Common myeloid progenitor, CD34-positive (primary cell): ENCODE measurements around the gene ITSN1.

Experiments used
- CTCF ChIA-PET: fragments of 350-600 bp; sonication (Branson Sonifier 250); formaldehyde crosslinking; loops from one replicate; lab custom pipeline; 2021; ENCODE audit warnings: antibody characterized with exemption; lab: Charles Lee
- POLR2A ChIA-PET: fragments of 350-600 bp; sonication (Branson Sonifier 250); formaldehyde crosslinking; loops from one replicate; lab custom pipeline; 2021; ENCODE audit warnings: antibody characterized with exemption; lab: Charles Lee
- DNase-seq, 3 donors: peaks; one replicate each; pipeline versions ENCODE4 v3.0.0 to v3.0.0-alpha.2; 2013
- H3K27ac ChIP-seq, 2 experiments: 1 replicate in 1 of 2; 2 replicates in 1 of 2; pipeline ENCODE4 v1.7.0; 2013; ENCODE audit warnings: inconsistent platforms in 2 of 2, low read length in 2 of 2, mild to moderate bottlenecking in 2 of 2, low read depth in 1 of 2, moderate library complexity in 1 of 2; ENCODE audit not compliant: severe bottlenecking in 2 of 2, insufficient read depth in 1 of 2, poor library complexity in 1 of 2
- H3K27me3 ChIP-seq, 5 experiments: replicated peaks in 2 of 5; 1 replicate in 3 of 5; 2 replicates in 2 of 5; pipeline versions ENCODE4 v1.6.1 to v1.7.0; 2013; ENCODE audit warnings: low read length in 4 of 5, mild to moderate bottlenecking in 2 of 5, moderate library complexity in 2 of 5, inconsistent platforms in 1 of 5; ENCODE audit not compliant: insufficient read depth in 5 of 5, control insufficient read depth in 4 of 5
- H3K36me3 ChIP-seq, 4 experiments: 1 replicate in 2 of 4; 2 replicates in 2 of 4; pipeline versions ENCODE4 v1.6.1 to v1.7.0; 2013; ENCODE audit warnings: low read length in 3 of 4, control low read depth in 1 of 4, mild to moderate bottlenecking in 1 of 4; ENCODE audit not compliant: control insufficient read depth in 4 of 4, insufficient read depth in 4 of 4
- H3K4me1 ChIP-seq, 4 experiments: 1 replicate in 3 of 4; 2 replicates in 1 of 4; pipeline versions ENCODE4 v1.6.1 to v1.7.1; 2013; ENCODE audit warnings: low read length in 3 of 4, mild to moderate bottlenecking in 3 of 4, control low read depth in 1 of 4, inconsistent platforms in 1 of 4, moderate library complexity in 1 of 4; ENCODE audit not compliant: control insufficient read depth in 4 of 4, insufficient read depth in 4 of 4; ENCODE audit errors: control extremely low read depth in 1 of 4
- H3K4me3 ChIP-seq, 7 experiments: 1 replicate in 4 of 7; 2 replicates in 3 of 7; pipeline versions ENCODE4 v1.5.1 to v1.7.0; 2013; ENCODE audit warnings: mild to moderate bottlenecking in 7 of 7, low read length in 6 of 7, moderate library complexity in 6 of 7, inconsistent platforms in 2 of 7, low read depth in 2 of 7, control low read depth in 1 of 7; ENCODE audit not compliant: insufficient read depth in 4 of 7, control insufficient read depth in 1 of 7; ENCODE audit errors: extremely low read depth in 1 of 7
- H3K9me3 ChIP-seq, 5 experiments: 1 replicate in 4 of 5; 2 replicates in 1 of 5; pipeline versions ENCODE4 v1.6.1 to v1.7.1; 2013; ENCODE audit warnings: low read length in 4 of 5, mild to moderate bottlenecking in 2 of 5, inconsistent platforms in 1 of 5, low read depth in 1 of 5, moderate library complexity in 1 of 5; ENCODE audit not compliant: control insufficient read depth in 4 of 5, insufficient read depth in 2 of 5; ENCODE audit errors: control extremely low read depth in 1 of 5
- WGBS: methylation state at CpG from one replicate; pipeline ENCODE4 v1.1.5; 2013; ENCODE audit not compliant: insufficient coverage; 5-methylcytosine and 5-hydroxymethylcytosine counted together

Gene ITSN1

DNA sequence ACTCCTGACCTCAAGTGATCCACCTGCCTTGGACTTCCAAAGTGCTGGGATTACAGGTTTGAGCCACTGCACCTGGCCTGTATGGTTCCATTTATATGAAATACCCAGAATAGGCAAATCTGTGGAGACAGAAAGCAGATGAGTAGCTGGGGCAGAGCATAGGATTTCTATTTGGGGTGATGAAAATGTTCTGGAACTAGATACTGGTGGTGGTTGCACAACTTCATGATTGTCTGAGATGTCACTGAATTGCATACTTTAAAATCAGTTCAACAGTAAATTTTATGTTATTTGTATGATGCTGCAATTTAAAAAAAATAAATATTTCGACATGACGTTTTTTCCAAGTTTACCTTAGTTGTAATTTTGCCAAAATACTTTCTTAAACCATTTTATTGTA lies 23.9 kb downstream of the ITSN1 start:
- Histone ChIP-seq H3K4me3 (no peak overlapping the region), H3K27ac (no peak overlapping the region), H3K4me1 (no peaks in the 10 kb centered on the region), H3K9me3 (no peaks in the 10 kb centered on the region), H3K36me3 (no peaks in the 10 kb centered on the region), H3K27me3 (no peaks in the 10 kb centered on the region)
- no CpG with 5 or more reads among the region's 2 CpGs for WGBS
- no peak for DNase-seq
- POLR2A ChIA-PET: no interaction called here
- CTCF ChIA-PET: no interaction called here

DNA sequence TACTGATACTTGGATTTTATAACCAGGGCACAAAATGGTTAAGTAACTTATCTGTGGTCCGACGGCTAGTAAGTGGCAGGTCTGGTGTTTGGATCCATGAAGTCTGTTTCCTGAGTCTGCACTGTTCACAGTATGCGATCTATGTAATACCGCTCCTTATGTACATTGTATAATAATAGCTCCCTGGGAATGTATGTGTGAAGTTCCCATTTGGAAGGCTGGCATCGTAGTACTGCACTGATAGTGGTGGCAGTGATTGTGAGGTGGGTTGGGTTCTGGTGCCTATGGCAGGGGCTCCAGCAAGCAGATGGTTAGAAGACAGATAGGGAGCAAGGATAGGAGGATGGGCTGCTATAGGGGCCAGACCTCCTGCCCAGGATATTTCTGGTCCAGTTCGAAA lies 25.3 kb downstream of the ITSN1 start:
- POLR2A ChIA-PET: no interaction called here
- no peaks in the 10 kb centered on the region for H3K9me3 ChIP-seq
- H3K4me1 ChIP-seq: no peaks in the 10 kb centered on the region
- DNase-seq: no peak
- no peak overlapping the region for H3K27ac ChIP-seq
- H3K27me3 ChIP-seq: no peaks in the 10 kb centered on the region
- CTCF ChIA-PET: no interaction called here
- 100% methylated on average over 5 of the region's 6 CpGs for WGBS
- no peaks in the 10 kb centered on the region for H3K36me3 ChIP-seq
- no peak overlapping the region for H3K4me3 ChIP-seq

DNA sequence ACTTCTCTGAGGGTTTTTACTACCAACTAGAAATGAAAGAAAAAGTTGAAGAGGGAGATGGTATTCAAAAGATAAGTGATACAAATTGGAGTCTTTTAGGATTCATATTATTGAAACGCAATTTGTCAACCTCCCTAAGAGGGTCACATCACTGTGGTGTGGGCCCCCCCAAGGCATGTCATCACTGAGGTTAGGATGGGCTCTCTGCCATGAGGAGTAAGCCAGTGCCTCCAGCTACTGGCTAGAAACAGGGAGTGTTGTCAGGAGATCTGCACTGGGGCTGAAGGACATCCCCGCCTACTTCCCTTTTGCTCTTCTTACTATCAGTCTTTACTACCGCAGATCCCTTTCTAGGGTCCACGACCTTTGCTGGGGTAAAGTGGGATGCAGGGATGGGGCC lies 25.9 kb downstream of the ITSN1 start:
- WGBS: 100% methylated on average over 2 of the region's 4 CpGs
- Histone ChIP-seq H3K36me3 (no peaks in the 10 kb centered on the region), H3K4me1 (no peaks in the 10 kb centered on the region), H3K4me3 (no peak overlapping the region), H3K27ac (no peak overlapping the region), H3K27me3 (no peaks in the 10 kb centered on the region), H3K9me3 (no peaks in the 10 kb centered on the region)
- ChIA-PET CTCF (interaction anchor here (1.1 kb wide), 1 partner anchor 18 kb away, joined by 3 read pairs; no protein-coding TSS in a partner anchor), POLR2A (no interaction called here)
- no peak for DNase-seq

DNA sequence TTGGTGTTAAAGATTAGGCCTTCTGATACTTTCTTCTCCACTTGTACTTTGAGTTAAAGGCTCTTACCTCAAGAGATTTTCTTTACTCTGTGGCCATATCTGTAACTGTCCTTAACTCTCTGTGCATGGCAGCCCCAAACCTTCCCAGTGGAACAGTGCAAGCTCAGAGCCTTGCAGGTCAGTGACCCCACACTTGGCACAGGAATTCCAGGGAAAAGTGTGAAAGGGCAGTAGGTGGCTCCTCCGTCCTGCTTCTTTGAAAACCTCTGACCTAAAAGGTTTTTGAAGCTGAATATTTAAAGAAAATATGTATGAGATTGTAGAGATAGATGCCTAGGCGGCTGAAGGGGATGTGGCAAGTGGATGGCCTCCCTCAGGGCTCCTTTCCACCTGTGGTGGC lies 26.3 kb downstream of the ITSN1 start:
- POLR2A ChIA-PET: no interaction called here
- Histone ChIP-seq H3K4me3 (no peak overlapping the region), H3K4me1 (no peaks in the 10 kb centered on the region), H3K27me3 (no peaks in the 10 kb centered on the region), H3K36me3 (no peaks in the 10 kb centered on the region), H3K9me3 (no peaks in the 10 kb centered on the region), H3K27ac (no peak overlapping the region)
- no peak for DNase-seq
- CTCF ChIA-PET: interaction anchor here (1.1 kb wide), 1 partner anchor 17 kb away, joined by 3 read pairs; no protein-coding TSS in a partner anchor
- 100% methylated on average over 2 of the region's 2 CpGs for WGBS

DNA sequence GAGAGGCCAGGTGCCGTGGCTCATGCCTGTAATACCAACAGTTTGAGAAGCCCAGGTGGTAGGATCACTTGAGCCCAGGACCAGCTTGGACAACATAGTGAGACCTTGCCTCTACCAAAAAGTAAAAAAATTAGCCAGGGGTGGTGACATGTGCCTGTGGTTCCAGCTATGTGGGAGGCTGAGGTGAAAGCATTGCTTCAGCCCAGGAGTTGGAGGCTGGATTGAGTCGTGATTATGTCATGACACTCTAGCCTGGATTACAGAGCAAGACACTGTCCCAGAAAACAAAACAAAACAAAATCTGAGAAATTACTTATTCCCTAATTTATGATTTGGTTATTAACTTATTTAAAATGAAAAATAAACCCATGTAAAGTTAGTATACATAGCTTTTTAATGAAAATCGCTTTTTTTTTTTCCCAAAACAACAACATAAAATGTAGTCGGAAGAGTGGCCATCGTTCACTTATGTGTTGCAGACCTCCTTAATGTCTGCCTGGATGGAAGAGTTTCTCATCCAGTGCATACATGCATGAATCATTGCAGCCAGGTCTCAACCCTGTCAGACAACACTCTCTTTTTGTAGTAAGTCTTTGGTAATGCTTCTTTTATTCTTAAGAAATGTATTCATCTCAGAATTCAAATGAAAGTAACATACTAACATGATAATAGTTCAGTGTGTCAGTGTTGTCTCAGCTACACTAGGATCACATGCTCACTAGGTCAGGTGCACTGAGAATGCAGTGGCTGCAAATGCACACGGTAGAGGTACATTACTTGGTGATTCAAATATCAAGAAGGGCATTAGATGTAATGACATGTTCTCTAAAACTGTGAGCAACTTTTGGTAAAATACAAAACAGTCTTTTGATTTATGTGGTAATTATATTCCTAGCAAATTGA lies 28.0 kb downstream of the ITSN1 start:
- ChIA-PET POLR2A (interaction anchor here (0.8 kb wide), 1 partner anchor 36 kb away, joined by 3 read pairs; no protein-coding TSS in a partner anchor), CTCF (no interaction called here)
- no peak for DNase-seq
- no peak overlapping the region for H3K27ac ChIP-seq
- WGBS: 100% methylated on average over 2 of the region's 6 CpGs
- H3K27me3 ChIP-seq: no peaks in the 10 kb centered on the region
- no peak overlapping the region for H3K4me3 ChIP-seq
- no peaks in the 10 kb centered on the region for H3K4me1 ChIP-seq
- H3K9me3 ChIP-seq: no peaks in the 10 kb centered on the region
- H3K36me3 ChIP-seq: no peaks in the 10 kb centered on the region

DNA sequence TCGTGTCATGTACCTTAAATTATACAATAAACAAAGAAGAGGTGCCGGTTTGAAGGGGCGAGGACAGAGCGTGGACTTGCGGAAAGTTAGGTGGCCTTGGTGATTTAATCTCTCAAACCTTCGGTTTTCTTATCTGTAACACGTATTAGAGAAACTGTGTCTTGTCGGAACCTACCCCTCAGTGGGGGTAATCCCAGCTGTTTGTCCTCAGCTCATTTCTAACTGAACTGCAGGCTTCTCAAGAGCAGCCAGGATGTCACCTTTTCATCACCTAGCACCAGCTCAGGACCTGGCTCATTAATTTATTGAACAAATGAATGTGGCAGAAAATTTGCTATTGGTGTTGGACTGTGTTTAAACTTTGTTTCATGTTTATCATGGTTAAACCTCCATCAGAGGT lies 31.2 kb downstream of the ITSN1 start:
- WGBS: 98% methylated on average over 7 of the region's 8 CpGs
- DNase-seq: no peak
- Histone ChIP-seq H3K4me3 (no peak overlapping the region), H3K4me1 (no peaks in the 10 kb centered on the region), H3K9me3 (no peaks in the 10 kb centered on the region), H3K27ac (no peak overlapping the region), H3K27me3 (no peaks in the 10 kb centered on the region), H3K36me3 (no peaks in the 10 kb centered on the region)
- CTCF ChIA-PET: no interaction called here
- POLR2A ChIA-PET: no interaction called here

DNA sequence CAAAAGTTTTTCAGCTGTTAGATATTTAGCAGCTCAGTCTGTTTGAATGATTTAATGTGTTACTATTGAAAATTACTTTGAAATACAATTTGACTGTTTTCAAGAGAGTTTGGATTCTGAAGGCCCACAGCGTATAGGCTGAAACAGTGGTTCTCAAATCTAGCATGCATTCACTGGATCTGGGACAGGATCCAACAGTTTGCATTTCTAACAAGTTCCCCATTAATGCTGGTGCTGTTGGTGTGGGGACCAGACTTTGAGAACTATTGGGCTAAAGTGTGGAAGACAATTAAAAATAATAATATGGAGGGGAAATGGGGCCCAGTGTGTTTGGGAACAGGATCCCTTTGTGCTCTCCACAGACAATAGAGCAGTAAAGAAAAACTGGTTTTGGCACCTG lies 31.9 kb downstream of the ITSN1 start:
- Histone ChIP-seq H3K36me3 (no peaks in the 10 kb centered on the region), H3K4me1 (no peaks in the 10 kb centered on the region), H3K4me3 (no peak overlapping the region), H3K27me3 (no peaks in the 10 kb centered on the region), H3K9me3 (no peaks in the 10 kb centered on the region), H3K27ac (no peak overlapping the region)
- 50% methylated on average over 1 of the region's 1 CpG for WGBS
- DNase-seq: no peak
- ChIA-PET CTCF (no interaction called here), POLR2A (no interaction called here)
